Measurements from ENCODE around the gene DHTKD1.

DNA sequence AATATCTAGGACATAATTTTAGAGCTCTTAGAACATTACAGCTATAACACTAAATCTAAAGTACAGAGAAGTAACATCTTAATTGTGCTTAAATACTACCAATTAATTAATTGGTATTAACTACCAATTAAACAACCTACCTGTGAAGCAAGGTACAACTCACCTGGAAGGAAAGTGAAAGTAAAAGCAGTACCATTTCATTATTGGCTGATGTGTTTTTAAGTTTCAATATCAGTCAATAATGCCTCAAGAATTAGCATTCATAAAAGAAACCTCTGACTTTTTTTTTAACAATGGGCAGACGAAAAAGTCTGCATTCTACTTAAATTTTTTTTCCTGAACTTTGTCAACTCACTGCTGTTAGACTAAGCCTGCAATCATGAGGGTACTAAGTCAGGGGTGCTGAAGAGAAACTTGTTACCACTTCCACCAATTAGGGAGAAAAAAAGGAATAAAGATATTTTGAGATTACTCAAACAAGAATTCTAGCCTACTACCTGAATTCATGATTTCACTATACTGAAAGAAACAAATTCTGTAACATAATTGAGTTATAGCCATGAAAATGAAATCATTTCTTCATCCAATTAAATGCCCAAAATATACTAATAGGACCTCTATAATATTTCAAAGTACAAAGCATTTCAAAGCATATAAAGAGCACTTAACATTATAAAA, 46.0 kb upstream of the DHTKD1 start:
- TF ChIP-seq, protein P1, sequence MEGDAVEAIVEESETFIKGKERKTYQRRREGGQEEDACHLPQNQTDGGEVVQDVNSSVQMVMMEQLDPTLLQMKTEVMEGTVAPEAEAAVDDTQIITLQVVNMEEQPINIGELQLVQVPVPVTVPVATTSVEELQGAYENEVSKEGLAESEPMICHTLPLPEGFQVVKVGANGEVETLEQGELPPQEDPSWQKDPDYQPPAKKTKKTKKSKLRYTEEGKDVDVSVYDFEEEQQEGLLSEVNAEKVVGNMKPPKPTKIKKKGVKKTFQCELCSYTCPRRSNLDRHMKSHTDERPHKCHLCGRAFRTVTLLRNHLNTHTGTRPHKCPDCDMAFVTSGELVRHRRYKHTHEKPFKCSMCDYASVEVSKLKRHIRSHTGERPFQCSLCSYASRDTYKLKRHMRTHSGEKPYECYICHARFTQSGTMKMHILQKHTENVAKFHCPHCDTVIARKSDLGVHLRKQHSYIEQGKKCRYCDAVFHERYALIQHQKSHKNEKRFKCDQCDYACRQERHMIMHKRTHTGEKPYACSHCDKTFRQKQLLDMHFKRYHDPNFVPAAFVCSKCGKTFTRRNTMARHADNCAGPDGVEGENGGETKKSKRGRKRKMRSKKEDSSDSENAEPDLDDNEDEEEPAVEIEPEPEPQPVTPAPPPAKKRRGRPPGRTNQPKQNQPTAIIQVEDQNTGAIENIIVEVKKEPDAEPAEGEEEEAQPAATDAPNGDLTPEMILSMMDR (IDR thresholded peaks at IDR 0.05 in 4 of 5, conservative IDR thresholded peaks at IDR 0.05 in 1 of 5), result no peak
- no peak for TF ChIP-seq POLR2A (IDR thresholded peaks at IDR 0.05)
